Upper lobe of left lung (tissue), 6 donors: ENCODE data around the gene LRCH1. TPM values are rescaled to one million over a fixed set of nuclear protein-coding genes. Genes with fewer than 3 reads are reported as not detected.

ENCODE experiments used
- ATAC-seq, 2 donors: fragments of 200-7000 bp; cut with Tn5 transposase; one replicate each; pipeline ENCODE4 v1.9.1; 2022; ENCODE audit warnings: mild to moderate bottlenecking in 2 of 2, moderate library complexity in 2 of 2; ENCODE audit not compliant: low FRiP score in 2 of 2
- DNase-seq, 2 donors: peaks; one replicate each; pipeline ENCODE4 v3.0.0-alpha.2; 2019 to 2020
- H3K27ac ChIP-seq, 4 donors: fragments of 200-600 bp; sonication (generic); one replicate each; pipeline ENCODE4 v1.5.1; 2016 to 2019
- H3K27me3 ChIP-seq, 4 donors: fragments of 200-600 bp; sonication (generic); one replicate each; pipeline ENCODE4 v1.5.1; 2017 to 2019
- H3K36me3 ChIP-seq, 4 donors: fragments of 200-600 bp; sonication (generic); one replicate each; pipeline ENCODE4 v1.5.1; 2016 to 2019
- H3K4me1 ChIP-seq, 4 donors: fragments of 200-600 bp; sonication (generic); one replicate each; pipeline ENCODE4 v1.5.1; 2018 to 2019
- H3K4me3 ChIP-seq, 4 donors: fragments of 200-600 bp; sonication (generic); one replicate each; pipeline ENCODE4 v1.5.1; 2017 to 2019; ENCODE audit warnings: mild to moderate bottlenecking in 2 of 4, moderate library complexity in 1 of 4
- H3K9me3 ChIP-seq, 4 donors: fragments of 200-600 bp; sonication (generic); one replicate each; pipeline ENCODE4 v1.5.1; 2018 to 2019
- CTCF ChIP-seq, 6 experiments: fragments of 450-650 bp in 4 of 6; fragments of 200-600 bp in 2 of 6; sonication (generic) in 2 of 6; IDR thresholded peaks; one replicate each; pipeline ENCODE4 v1.5.1; 2016 to 2019; ENCODE audit warnings: antibody characterized with exemption in 6 of 6
- EP300 ChIP-seq, 4 donors: sonication (generic); formaldehyde crosslinking; IDR thresholded peaks; one replicate each; pipeline ENCODE4 v1.5.1; 2017; ENCODE audit warnings: antibody characterized with exemption in 4 of 4, control low read depth in 2 of 4
- POLR2A ChIP-seq, 4 donors: fragments of 450-650 bp; IDR thresholded peaks; one replicate each; pipeline ENCODE4 v1.5.1; 2016 to 2017; ENCODE audit warnings: antibody characterized with exemption in 4 of 4, mild to moderate bottlenecking in 2 of 4
- POLR2AphosphoS5 ChIP-seq, 2 donors: sonication (generic); formaldehyde crosslinking; IDR thresholded peaks; one replicate each; pipeline ENCODE4 v1.5.1; 2017; ENCODE audit warnings: antibody characterized with exemption in 2 of 2
- WGBS, 2 donors: methylation state at CpG; one replicate each; pipeline ENCODE4 v1.1.5; 2017 to 2018; 5-methylcytosine and 5-hydroxymethylcytosine counted together
- total RNA-seq, 6 donors: library from RNA; depleted of rRNA in 4 of 6; stranded (reverse); fragments of >200 nt in 4 of 6; gene quantifications; one replicate each; pipeline versions ENCODE4 v1.1.0 to v1.2.1, GENCODE V29; 2016 to 2021
- donor health status: DM: no; HTN: no; CAD: no; lungs with moderate emphysema.
- donor health status: DM: no; HTN: yes; CAD: no; lungs with severe emphysema.

LRCH1 gene
- total RNA-seq, 6 donors from 2014 or later: 17.2 to 27.0 (median 22.7) TPM

- Histone ChIP-seq H3K27ac (peak overlapping the region in 3 of 4 donors; percentile 13 to 35 (median 28)), H3K9me3 (no peaks in the 10 kb centered on the region), H3K4me3 (no peak overlapping the region), H3K36me3 (peaks cover 0 to 9% (median 0%) of the 10 kb centered on the region in 4 donors), H3K4me1 (peaks cover 6 to 27% (median 12%) of the 10 kb centered on the region in 4 donors), H3K27me3 (no peaks in the 10 kb centered on the region)
- DNase-seq (no peak), ATAC-seq (no peak)
- WGBS, 2 donors: 69 to 81% methylated on average over 10 of the region's 10 CpGs
- TF ChIP-seq EP300 (IDR thresholded peaks at IDR 0.05) (no peak), POLR2A (IDR thresholded peaks at IDR 0.05) (no peak), CTCF (IDR thresholded peaks at IDR 0.05) (no peak), POLR2AphosphoS5 (IDR thresholded peaks at IDR 0.05) (no peak)
Measured at GRCh38 chr13:46685006-46685730, 132.2 kb downstream of the LRCH1 start.

GRCh38 chr13:46686171-46686570, 133.2 kb downstream of the LRCH1 start:
- H3K27ac ChIP-seq: no peak overlapping the region
- peaks cover 0 to 9% (median 0%) of the 10 kb centered on the region in 4 donors for H3K36me3 ChIP-seq
- H3K9me3 ChIP-seq: no peaks in the 10 kb centered on the region
- H3K4me1 ChIP-seq: peaks cover 6 to 23% (median 8%) of the 10 kb centered on the region in 4 donors
- no peaks in the 10 kb centered on the region for H3K27me3 ChIP-seq
- TF ChIP-seq POLR2A (IDR thresholded peaks at IDR 0.05) (no peak), POLR2AphosphoS5 (IDR thresholded peaks at IDR 0.05) (no peak), CTCF (IDR thresholded peaks at IDR 0.05) (no peak)
- DNase-seq (no peak), ATAC-seq (no peak)
- no peak overlapping the region for H3K4me3 ChIP-seq
- 78 to 94% methylated on average over 4 of the region's 4 CpGs for WGBS, 2 donors

GRCh38 chr13:46687810-46688209, 134.8 kb downstream of the LRCH1 start:
- Histone ChIP-seq H3K27me3 (no peaks in the 10 kb centered on the region), H3K36me3 (peaks cover 0 to 5% (median 0%) of the 10 kb centered on the region in 4 donors), H3K27ac (no peak overlapping the region), H3K9me3 (no peaks in the 10 kb centered on the region), H3K4me1 (peaks cover 6 to 23% (median 8%) of the 10 kb centered on the region in 4 donors), H3K4me3 (no peak overlapping the region)
- WGBS, 2 donors: 14 to 31% methylated on average over 1 of the region's 1 CpG
- no peak for DNase-seq
- TF ChIP-seq POLR2AphosphoS5 (IDR thresholded peaks at IDR 0.05) (no peak), CTCF (IDR thresholded peaks at IDR 0.05) (no peak), EP300 (IDR thresholded peaks at IDR 0.05) (no peak), POLR2A (IDR thresholded peaks at IDR 0.05) (no peak)
- no peak for ATAC-seq

- Histone ChIP-seq H3K36me3 (peaks cover 0 to 8% (median 0%) of the 10 kb centered on the region in 4 donors), H3K27me3 (no peaks in the 10 kb centered on the region), H3K9me3 (no peaks in the 10 kb centered on the region), H3K4me3 (no peak overlapping the region), H3K27ac (no peak overlapping the region), H3K4me1 (peaks cover 6 to 23% (median 8%) of the 10 kb centered on the region in 4 donors)
- 84 to 89% methylated on average over 1 of the region's 1 CpG for WGBS, 2 donors
- DNase-seq (no peak), ATAC-seq (no peak)
- TF ChIP-seq POLR2AphosphoS5 (IDR thresholded peaks at IDR 0.05): no peak
- no peak for TF ChIP-seq EP300 (IDR thresholded peaks at IDR 0.05)
- TF ChIP-seq CTCF (IDR thresholded peaks at IDR 0.05): no peak
- no peak for TF ChIP-seq POLR2A (IDR thresholded peaks at IDR 0.05)
Measured at GRCh38 chr13:46688306-46688705, 135.3 kb downstream of the LRCH1 start.

- WGBS, 2 donors: 72 to 84% methylated on average over 3 of the region's 3 CpGs
- no peaks in the 10 kb centered on the region for H3K27me3 ChIP-seq
- DNase-seq (no peak), ATAC-seq (no peak)
- peaks cover 4 to 69% (median 17%) of the 10 kb centered on the region in 4 donors for H3K36me3 ChIP-seq
- TF ChIP-seq EP300 (IDR thresholded peaks at IDR 0.05) (no peak), POLR2A (IDR thresholded peaks at IDR 0.05) (no peak), CTCF (IDR thresholded peaks at IDR 0.05) (no peak), POLR2AphosphoS5 (IDR thresholded peaks at IDR 0.05) (no peak)
- H3K9me3 ChIP-seq: no peaks in the 10 kb centered on the region
- peaks cover 7 to 15% (median 8%) of the 10 kb centered on the region in 4 donors for H3K4me1 ChIP-seq
- no peak overlapping the region for H3K4me3 ChIP-seq
- H3K27ac ChIP-seq: no peak overlapping the region
Measured at GRCh38 chr13:46698014-46698413, 145.0 kb downstream of the LRCH1 start.
